Stimulated activated CD8-positive, alpha-beta memory T cell treated with anti-CD3 and anti-CD28 coated beads, Interleukin-12 subunit alpha, Interleukin-12 subunit beta, amount 100 ng/mL, for 4 hours (primary cell): ENCODE data around the gene PLXNA4.
"Not testable (repeated sequence)": the region's sequence is repeated elsewhere in the genome, so short reads cannot be mapped to it uniquely, and the experiment has no call there.

ENCODE experiments used
- DNase-seq: peaks from one replicate; pipeline ENCODE4 v3.0.0-alpha.2; 2020; ENCODE audit warnings: low read depth

Gene PLXNA4

DNA sequence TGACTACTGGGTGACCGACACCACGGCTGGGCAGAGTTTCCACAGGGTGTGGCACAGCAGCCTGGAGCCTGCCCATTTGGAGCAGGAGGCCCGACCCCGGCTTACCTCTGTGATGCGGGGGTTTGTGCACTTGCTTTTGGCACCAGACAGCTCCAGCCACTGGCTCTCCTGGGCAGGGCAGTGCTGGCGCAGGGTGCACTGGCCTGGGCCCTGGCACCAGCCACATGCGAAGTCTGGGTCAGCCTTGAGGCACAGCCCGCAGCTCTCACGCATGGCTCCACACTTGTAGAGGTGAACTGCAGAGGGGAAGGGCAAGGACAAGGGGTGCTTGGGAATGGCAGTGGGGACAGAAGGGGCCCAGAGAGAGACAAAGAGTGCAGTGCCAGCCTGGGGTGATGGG, 373.7 kb downstream of the PLXNA4 start:
- no peak for DNase-seq

GRCh38 chr7:132200141-132200540, 376.1 kb downstream of the PLXNA4 start:
- DNase-seq, result no peak

DNA sequence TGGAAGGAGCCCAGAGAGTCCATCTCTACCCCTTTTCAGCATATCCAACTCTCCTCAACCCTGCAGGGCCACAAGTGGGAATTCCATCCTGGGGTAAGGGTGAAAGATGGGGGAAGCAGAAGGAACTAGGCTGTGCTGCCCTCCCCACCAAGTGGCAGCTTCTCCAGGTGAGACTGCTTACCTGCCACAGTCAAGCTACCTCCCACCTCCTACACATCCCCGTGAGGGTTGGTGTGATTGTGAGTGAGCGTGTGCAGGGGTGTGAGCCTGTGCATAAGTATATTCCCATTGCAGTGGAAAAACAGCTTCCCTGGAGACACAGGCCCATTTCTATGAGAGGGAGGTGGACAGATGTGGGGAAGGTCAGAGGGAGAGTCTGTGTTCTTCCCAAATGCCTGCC, 376.6 kb downstream of the PLXNA4 start:
- DNase-seq, result no peak

DNA sequence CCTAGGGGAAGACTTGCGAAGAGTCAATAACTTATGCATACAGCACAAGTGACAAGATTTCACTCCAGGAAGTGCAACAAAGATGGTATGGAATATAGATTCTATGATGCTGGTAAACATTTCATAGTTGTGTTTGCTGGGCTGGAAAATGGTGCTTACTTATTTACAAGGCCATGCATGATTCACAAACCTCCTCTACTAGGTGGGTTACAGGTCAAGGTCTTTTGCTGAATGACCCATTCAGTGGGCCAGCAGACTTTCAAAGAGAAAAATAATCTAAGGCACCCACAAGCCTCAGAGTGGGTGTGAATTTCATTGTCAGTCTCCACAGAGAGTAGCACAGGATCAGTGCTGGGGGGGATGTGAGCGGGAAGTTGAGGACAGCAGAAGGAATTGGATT, 378.5 kb downstream of the PLXNA4 start:
- no peak for DNase-seq

DNA sequence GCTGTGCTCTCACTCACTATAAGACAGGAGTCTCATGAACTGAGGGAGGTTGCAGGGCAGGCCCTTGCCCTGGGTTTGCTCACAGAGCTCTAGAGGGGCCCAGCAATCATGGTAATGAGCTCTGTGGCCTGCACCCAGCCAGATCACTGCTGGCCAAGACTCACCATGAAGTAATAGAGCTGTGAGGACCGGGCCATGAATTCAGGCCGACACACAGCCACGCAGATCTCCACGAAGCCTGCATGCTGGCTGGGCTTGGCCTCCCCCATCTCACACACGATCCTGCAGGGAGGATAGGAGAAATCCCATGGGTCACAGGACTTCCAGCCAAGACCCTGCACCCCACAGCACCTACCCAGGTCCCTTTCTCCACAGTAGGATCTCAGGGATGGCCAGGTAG, 382.4 kb downstream of the PLXNA4 start:
- DNase-seq, result no peak

GRCh38 chr7:132192809-132193208, 383.5 kb downstream of the PLXNA4 start:
- DNase-seq, result no peak

GRCh38 chr7:132191418-132191817, 384.9 kb downstream of the PLXNA4 start:
- DNase-seq, result no peak

GRCh38 chr7:132190683-132191082, 385.6 kb downstream of the PLXNA4 start:
- no peak for DNase-seq

DNA sequence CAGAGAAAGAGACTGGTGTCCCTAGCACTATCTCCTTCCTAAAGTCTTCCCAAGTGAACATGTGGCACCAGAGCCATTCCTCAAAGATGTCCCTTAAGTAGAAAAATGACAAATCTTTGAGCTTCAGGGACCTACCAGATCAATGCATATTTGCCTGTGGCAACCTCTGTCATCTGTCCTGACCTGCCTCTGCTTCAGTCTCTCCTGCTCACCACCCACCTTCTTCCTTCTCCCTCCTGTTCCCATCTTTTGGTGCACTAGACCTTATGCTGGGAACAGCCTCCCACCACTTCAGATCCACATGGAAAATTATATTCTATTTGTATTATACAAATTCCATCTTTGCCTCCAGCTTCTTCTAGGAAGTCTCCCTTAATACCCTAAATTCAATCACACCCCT, 386.4 kb downstream of the PLXNA4 start:
- no peak for DNase-seq

DNA sequence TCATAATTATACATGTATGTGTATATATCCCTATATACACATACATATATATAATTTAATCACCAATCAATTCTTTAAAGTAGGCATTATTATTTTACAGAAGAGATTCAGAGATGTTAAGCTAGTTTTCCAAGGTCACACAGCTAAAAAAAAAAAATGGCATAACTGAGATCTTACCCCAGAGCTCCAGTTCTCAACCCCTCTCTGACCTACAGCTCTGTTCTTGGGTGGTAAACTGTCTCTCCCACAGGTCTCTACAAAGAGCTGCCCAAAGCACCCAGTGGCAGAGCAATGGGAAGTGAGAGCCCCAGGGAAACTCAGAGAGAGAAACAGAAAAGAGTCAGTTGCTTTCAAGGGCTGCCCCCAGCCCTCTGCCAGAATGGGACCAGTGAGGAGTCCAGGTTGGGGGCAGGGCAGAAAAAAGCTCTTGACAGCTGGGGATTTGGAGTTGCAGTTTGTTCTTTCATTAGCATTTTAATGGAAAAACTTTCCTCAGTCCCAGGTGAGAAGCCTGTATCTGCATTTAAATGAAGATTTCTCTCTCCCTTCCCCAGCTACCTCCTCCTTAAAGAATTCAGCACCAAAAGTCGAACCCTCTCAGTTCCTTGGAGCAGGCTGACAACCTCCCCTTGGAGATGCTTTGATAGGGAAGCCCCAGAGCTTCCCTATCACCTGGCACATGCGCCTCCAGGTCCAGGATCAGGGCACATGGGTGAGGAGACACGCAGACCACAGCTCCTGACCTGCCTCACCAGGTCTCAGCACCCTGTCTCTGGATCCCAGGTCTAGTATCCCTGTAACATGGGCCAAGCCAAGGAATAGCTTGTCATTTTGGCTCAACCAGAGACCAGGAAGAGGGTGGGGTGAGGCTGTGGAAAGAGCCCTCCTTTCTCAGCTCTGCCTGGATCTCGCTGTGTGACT, 388.1 kb downstream of the PLXNA4 start:
- no peak for DNase-seq

GRCh38 chr7:132187391-132187790, 388.9 kb downstream of the PLXNA4 start:
- DNase-seq, result no peak

DNA sequence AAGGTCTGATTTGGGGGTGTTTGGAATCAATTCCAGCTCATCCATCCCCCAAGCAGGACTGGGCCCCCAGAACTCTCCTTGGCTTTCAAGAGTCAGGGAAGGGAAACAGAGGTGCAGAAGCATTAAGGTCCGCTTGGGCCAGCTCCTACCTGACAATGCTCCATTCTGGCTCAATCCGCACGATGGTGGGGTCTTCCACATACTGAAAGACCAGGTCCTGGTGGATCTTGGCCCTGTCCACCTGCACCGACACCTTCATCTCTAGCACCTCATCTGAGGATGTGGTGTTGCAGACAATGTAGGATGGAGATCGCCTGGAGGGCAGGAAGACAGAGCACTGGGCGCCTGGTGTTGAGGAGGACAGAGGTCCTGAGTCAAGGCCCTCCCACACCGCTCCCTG, 391.1 kb downstream of the PLXNA4 start:
- DNase-seq, result no peak

DNA sequence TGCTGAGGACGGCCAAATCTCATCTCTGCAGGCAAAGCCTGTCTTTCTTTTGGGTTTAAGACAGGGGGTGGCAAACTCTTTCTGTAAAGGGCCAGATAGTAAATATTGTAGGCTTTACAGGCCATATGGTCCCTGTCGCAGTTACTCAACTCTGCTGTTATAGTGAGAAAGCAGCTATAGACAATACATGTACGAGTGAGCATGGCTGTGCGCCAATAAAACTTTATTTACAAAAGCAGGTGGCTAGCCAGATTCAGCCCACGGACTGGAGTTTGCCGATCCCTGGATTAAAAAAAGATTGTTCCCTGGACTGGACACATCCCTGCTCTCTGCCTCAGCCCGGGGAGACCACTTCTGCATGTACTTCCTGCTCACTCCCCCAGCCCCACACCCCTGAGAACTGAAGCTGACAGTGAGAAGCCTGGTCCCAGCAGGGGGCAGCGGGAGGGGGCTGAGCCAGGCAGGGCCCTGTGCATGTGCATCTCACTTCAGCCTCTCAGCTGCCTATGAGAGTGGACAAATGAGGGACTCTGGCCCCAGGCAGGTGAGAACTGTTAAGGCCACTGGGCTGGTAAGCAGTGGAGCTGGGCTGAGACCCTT, 392.4 kb downstream of the PLXNA4 start:
- no peak for DNase-seq

GRCh38 chr7:132182992-132183391, 393.3 kb downstream of the PLXNA4 start:
- DNase-seq, result no peak

DNA sequence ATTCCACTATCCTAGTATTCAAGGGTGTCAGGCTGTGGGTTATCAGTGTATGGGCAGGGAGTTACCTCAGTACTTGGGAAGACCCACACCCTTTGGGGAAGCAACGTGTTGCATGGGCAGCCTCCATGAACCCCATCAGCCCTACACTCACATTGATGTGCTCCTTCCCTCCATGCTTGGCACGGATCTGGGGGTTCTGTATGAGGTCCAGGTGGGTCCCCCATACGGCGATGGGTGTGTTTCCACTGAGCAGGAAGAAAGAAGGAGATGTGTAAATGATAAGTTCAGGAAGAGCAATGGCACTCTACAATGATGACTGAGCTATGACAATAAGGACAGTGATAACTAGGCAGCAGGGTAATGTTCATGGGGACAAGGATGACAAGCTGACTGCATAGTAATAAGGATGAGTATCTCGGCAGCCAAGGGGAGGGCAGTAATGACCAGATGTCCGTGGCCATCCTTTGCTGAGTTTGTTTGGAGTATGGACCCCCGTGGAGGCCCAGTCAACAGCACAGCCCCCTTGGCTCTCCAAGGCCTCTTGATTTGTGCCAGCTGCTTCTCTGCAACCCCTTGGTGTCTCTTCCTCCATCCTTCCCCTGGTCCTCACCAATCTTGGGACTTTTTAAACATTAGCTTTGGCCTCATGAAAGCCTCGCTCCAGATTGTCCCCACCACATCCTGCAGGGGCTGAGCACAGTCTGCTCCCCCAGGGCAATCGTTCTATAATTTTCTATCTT, 394.2 kb downstream of the PLXNA4 start:
- DNase-seq, result no peak

DNA sequence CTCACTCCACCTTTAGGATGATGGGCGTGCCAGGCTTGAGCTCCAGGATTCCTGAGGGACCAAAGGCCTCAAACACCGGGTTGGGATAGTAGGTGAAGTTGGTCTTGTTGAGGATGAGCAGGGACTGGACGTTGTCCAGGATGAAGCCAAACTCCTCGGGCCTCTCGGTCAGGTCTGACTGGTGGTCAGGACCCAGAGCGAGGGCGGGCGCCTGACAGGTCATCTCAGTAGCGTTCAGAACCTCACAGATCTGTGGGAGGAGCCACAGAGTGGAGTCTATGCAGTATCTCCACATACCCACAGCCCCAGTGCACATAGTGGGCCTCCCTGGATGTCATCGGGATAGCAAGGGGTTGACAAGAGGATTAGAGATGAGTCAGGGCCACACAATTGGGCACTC, 394.9 kb downstream of the PLXNA4 start:
- no peak for DNase-seq

DNA sequence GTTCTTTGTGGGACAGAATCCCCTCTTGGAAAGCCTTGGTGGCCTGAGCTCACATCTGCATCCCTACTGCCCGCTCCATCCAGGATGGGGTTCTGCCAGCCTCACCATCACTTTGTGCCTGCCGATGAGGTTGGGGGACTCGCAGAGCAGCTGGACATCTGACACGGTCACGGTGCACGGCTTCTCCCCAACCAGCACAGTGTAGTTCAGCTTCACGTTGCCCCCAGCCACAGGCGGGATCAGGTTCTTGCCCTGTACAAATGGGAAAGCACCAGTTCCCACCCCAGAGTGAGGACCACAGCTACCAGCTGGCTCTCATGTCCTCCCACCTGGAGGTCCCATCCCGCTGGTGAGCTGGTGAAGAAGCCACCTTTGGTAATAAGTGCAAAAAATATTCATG, 395.8 kb downstream of the PLXNA4 start:
- DNase-seq, result no peak

DNA sequence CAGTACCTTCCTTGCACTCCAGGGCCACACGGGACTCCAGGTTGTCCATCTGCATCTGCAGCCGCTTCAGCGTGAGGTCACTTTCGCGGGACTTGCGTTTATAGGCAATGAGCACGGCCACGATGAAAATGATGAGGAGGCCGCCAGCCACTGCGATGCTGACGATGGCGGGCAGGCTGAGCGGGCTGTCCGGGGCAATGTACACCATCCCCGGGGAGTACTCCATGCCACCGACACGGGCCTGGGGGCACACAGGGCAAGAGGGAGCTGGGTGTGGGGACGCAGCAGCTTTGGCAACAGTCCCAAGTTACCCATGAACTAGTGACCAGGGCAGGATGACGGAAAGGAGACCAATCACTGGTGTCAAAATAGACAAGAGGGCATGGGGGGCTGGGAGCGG, 396.6 kb downstream of the PLXNA4 start:
- no peak for DNase-seq

GRCh38 chr7:132179080-132179430, 397.2 kb downstream of the PLXNA4 start:
- no peak for DNase-seq

DNA sequence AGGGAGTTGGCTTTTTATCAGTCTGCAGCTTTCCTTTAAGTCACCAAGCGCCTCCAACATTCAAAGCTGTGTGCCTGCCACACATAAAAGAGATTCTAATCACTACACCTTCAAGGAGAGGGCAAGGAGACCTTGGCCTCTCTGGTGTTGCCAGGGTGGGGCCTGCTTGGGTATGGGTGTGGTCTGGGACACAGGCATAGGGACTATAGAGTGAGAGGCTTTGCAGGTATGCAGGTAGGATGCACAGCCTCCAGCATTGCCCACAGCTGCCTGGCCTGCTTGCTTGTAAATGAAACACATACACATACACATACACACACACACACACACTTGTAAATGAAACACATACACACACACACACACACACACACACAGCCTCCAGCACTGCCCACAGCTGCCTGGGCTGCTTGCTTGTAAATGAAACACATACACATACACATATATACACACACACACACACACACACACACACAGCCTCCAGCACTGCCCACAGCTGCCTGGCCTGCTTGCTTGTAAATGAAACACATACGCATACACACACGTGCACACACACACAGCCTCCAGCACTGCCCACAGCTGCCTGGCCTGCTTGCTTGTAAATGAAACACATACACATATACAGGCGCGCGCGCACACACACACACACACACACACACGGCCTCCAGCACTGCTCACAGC, 397.7 kb downstream of the PLXNA4 start:
- not testable (repeated sequence) for DNase-seq

- DNase-seq, result no peak
Measured at GRCh38 chr7:132177708-132178401, 398.4 kb downstream of the PLXNA4 start.

GRCh38 chr7:132176719-132177118, 399.6 kb downstream of the PLXNA4 start:
- DNase-seq, result no peak
